HG03280 (cell line): ENCODE results near the gene RBL1.

Experiments
- ATAC-seq: cut with Tn5 transposase; IDR thresholded peaks from one replicate; pipeline ENCODE4 v1.9.1; 2021; ENCODE audit warnings: mild to moderate bottlenecking, moderate library complexity; ENCODE audit not compliant: unreplicated experiment

RBL1 gene

DNA sequence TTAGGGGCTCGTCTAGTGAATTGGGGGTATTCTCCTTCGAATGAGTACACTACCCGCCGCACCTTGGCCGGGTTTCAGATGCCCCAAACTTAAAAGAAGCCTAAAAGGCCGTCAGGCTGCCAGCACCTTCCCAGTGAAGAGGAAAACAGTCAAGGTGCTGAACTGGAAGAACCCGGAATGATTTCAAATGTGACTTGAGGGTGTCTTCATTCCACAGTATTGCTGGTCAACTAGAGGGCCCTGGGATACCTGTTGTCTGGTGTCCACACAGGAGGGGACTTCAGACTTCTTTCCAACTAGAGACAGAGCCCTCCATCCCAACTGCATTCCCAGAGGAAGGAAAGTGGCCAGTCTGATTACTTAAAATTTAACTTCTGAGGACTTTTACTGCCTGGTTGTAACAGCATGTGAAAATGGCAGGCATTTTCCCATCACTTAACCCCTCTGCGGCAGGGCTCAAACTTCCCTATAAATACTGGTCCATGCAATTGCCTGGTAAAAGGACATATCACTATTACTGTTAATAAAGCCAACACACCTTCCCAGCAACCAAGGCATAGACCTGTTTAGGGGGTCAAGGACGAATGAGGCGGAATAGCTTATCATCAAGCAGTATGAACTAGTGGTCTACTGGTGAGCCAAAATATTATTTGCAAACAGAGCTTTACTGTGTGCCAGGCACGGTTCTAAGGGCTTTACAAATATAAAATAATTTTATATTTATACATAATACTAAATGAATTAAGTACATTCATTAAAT, 143.6 kb downstream of the RBL1 start:
- ATAC-seq = no peak

DNA sequence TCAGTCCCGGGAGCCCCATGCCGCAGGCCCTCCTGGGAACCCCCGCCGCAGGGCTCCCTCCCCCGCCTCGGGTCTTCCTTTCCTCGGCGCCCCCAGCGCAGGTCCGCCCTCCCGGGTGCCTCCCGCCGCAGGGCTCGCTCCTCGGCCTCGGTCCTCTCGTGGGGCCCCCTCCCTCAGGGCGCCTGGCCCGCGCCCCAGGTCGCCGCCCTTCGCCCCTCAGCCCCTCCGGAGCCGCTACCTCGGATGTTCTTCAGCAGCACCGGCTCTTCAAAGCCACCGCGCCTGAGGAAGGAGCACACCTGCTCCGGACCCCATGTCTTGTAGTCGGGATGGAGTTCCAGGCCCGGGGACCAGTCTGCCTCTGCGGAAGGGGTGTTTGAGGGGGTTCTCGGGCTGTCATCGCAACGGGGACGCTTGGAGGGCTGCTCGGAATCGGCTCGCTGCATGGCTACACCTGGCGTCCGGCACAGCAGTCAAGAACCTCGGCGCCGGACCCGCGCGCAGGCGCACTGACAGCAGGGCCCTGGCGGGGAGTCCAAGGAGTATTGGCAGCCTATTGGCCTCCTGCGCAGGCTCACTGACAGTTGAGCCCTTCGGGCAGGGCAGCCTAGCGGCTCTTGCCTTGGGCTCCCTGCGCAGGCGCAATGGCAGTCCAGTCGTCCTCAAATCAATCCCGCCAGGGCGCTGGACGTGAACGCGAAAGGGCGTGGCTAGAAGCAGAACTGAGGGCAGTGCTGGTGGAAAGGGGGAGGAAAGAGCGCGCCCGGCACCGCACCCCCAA, 144.4 kb downstream of the RBL1 start, which contains the start of gene SAMHD1:
Gene SAMHD1 (minus strand): TSS at position 511 of the 781 bp plus-strand sequence. CDS start 65 bp downstream, at position 446.
- ATAC-seq = peak; percentile 92

DNA sequence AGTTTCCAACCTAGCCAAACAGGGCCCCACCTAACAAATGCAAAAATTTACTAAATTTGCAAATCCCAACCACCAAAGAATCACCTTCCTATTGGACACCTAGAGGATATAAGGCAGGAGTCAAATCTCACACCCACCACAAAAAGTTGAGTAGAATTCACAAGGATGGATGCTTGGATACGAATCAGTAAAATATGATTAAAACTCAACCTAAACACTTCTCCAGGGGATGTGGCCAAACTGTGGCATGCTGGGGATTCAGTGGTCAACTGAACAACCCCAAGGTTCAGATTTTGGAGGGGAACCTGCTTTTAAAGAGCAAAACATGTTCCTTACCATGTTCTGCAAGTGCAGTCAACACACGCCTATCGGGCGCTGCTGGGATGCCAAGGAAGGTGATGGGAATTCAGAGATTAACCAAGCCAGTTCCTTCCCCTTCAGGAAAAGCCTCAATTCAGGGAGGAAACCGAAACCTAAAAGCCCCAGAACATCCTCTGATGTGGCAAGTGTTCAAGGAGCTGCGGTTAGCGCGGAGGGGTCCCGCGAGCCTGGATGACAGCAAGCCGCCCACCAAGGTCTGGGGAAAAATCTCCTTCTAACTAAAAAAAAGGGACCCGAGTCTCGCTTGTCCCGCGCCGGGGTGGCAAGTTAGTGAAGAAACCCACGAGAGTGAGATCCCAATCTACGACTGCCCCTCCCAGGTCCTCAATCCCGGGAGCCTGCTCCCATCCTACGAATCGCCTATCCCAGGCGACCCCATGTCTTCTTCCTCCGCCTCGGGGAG, 145.2 kb downstream of the RBL1 start:
- no peak for ATAC-seq
